GM19328 (cell line): ENCODE results near the gene SIAH3.
"Not testable (repeated sequence)": the region's sequence is repeated elsewhere in the genome, so short reads cannot be mapped to it uniquely, and the experiment has no call there.

Experiments used
- ATAC-seq: cut with Tn5 transposase; IDR thresholded peaks from one replicate; pipeline ENCODE4 v1.9.1; 2021; ENCODE audit warnings: mild to moderate bottlenecking, moderate library complexity; ENCODE audit not compliant: unreplicated experiment

The SIAH3 gene

DNA sequence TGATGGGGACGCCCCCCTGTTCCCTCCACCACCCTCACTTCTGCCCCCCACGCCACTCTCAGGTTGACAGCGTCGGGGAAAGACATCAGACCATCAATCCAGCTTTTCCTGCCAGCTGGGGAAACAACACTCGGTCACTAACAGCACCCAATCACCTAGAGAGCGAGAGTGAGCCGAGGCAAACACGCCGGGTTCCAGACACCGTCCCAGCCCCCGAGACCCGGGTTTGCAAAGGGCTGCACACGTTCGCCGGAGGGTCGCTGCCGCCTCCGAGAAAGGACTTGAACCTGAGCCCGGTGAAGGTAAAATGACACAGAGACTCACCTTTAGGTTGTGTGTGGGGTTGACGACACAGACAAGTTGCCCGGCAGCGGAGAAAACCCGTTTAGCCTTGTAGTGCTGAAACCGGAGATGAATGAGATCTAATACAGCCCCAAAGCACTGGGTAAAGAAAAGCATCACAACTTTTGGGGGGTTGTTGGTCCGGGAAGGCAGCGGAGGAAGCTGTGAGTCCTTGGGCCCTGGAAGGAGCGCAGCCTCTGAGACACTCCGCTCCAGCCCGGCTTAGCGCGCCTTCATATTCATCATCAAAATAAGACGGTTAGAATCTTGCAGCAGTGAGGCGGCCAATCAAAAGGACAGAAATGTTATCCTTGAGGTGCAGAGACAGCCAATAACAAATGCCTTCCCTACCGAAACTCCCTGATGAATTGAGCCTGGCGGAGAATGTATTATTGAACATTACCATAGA is at the start of gene SIAH3:
Gene SIAH3, minus strand, starts transcription at position 583 of the 751 bp plus-strand sequence. Its CDS starts 124 bp downstream, at position 459.
- ATAC-seq: no peak

- no peak for ATAC-seq
Observed at GRCh38 chr13:45899406-45899805, 47.9 kb upstream of the SIAH3 start.

- ATAC-seq: no peak
Observed at GRCh38 chr13:45897562-45897961, 46.0 kb upstream of the SIAH3 start.

- no peak for ATAC-seq
Observed at GRCh38 chr13:45896285-45896684, 44.7 kb upstream of the SIAH3 start.

- no peak for ATAC-seq
Observed at GRCh38 chr13:45895881-45896280, 44.3 kb upstream of the SIAH3 start.

DNA sequence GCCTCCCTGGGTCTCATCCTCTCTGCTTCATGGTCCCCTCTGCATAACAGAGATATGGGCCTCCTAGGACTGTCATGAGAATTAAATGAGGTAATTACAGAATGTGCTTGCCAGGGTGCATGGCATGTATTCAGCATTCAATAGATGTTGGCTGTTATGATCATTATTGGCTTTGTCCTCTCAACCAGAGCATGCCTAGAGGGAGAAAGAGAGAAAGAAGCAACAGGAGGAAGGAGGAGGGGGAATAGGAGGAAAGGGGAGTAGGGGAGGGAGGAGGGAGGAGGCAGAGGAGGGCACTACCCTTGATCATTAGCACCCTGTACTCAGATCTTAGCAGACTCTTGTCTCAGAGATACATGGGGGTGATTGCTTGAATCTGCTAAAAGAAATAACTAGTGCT is 41.0 kb upstream of the SIAH3 start:
- no peak for ATAC-seq

GRCh38 chr13:45889590-45890243 is 38.2 kb upstream of the SIAH3 start:
- no peak for ATAC-seq

GRCh38 chr13:45886466-45886865 is 34.9 kb upstream of the SIAH3 start:
- no peak for ATAC-seq

- no peak for ATAC-seq
Observed at GRCh38 chr13:45885194-45885593, 33.6 kb upstream of the SIAH3 start.

DNA sequence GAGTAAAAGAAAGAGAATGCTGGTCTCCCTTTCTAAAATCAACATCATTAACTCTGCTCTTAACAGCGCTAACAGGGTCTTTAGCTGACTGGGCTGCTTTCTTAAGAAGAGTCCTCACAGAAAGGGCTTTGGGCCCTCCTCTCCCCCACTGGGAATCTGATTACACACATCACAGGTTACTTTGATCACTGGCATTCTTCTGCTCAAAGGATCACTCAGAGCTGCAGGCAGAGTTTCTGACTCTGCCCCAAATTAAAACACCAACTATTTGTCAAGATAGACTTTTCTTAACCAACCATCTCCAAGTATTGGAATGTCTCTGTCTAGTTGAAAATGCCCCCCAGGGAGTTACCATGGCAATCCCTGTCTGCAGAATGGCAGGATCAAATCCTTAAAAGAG is 31.1 kb upstream of the SIAH3 start:
- no peak for ATAC-seq

DNA sequence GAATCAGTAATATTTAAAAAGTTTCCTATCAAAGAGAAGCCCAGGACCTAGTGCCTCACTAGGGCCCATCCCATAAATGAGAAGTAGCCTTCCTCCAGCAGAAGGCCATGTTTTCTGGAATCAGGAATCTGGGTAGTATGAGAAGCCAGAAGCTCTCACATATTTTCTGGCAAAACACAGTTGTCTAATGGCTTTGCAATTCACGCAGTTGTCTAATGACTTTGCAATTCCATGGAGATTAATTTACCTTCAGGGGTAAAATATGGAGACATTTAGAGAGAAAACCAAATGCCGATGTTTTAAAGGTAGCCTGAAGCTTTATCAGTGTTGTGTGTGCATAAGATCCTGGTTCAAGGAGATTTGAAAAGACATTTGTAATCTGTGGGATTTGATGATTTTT is 29.8 kb upstream of the SIAH3 start:
- ATAC-seq: no peak

DNA sequence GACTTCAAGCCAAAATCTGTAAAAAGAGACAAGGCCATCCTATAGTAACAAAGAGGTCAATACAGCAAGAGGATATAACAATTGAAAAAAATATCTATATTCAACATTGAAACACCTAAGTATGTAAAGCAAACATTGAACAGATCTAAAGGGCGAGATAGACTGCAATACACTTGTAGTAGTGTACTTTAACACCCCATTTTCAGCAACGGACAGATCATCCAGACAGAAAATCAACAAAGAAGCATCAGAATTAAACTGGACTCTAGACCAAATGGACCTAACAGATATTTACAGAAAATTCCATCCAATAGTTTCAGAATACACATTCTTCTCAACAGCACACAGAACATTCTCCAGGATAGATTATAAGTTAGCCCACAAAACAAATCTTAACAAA is 28.7 kb upstream of the SIAH3 start:
- ATAC-seq: no peak

DNA sequence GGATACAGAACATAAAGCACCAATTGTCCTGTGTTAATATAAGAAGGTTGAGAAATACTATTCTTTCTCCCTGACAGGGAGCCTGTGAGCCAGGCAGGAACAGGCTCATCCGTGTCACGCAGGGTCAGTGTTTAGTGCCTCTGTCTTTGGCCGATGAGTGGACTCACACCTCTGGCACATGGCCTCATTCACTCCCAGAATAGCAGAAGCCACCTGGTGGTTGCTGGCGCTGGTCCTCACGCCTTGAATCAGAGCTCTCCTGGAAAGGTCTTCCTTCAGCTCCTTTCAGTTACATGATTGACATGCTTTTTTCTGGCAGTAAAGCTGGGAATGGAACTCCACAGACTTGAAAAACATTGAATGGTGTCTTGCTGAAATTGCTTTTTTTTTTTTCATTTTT is 28.1 kb upstream of the SIAH3 start:
- ATAC-seq: no peak

GRCh38 chr13:45878966-45879365 is 27.4 kb upstream of the SIAH3 start:
- no peak for ATAC-seq

DNA sequence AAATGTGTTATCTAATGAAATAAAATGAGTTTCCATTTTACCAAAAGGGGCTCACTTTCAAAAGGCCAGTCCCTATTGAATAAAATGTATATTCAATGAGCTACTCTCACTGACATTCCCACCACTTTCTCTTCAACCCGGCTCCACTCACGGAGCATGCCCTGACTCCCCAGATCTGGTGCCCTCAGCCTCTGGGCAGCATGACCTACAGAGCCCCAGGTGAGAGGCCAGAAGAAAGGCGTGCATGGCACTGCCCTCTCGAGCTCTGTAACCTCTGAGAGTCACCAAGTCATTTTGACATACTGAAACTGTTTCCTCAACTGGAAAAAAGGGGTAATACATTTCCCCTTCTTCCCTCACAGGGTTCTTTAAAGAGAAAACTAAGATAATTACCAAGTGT is 25.2 kb upstream of the SIAH3 start:
- no peak for ATAC-seq

GRCh38 chr13:45875951-45876350 is 24.4 kb upstream of the SIAH3 start:
- no peak for ATAC-seq

- ATAC-seq: no peak
Observed at GRCh38 chr13:45873491-45874325, 22.2 kb upstream of the SIAH3 start.

GRCh38 chr13:45872566-45872965 is 21.0 kb upstream of the SIAH3 start:
- no peak for ATAC-seq

DNA sequence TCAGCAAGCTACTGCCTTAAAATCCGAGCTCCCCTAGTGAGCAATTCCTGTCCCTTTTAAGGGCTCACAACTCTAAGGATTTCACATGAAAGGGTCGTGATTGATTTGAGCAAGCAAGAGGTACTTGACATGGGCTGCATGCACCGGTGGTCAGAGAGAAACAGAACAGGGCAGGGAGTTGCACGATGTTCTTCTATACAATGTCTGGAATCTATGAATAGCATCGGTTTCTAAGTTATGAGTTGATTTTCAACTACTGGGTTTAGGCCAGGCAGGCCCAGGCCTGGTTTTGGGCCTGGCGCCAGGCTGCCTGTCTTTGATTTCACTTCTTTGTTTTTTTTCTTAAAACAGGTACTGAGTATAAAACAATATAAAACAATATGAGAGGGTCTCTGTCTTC is 19.6 kb upstream of the SIAH3 start:
- ATAC-seq: not testable (repeated sequence)

DNA sequence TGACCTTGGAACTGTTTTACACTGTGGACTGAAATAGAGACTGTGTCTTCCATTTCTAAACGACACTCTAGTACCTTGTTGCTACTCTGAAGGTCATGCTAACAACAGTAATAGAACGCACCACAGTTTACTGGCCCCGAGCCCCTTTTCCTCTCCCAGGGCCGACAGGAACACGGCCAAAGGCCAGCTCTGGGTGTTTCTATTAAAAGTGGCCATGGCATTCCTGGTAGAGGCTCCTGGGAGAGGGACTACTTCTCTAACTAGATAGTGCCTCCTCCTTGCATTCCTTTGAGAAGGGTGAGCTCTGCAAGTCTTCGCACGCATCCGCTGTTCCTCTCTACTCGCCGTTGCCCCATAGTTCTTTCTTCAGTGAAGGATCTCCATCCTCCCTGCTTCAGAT is 18.7 kb upstream of the SIAH3 start:
- no peak for ATAC-seq

GRCh38 chr13:45865414-45865813 is 13.9 kb upstream of the SIAH3 start:
- ATAC-seq: no peak
